ENCODE results near the gene ZNF415.
"Not testable (repeated sequence)": the region's sequence is repeated elsewhere in the genome, so short reads cannot be mapped to it uniquely, and the experiment has no call there.

Gene ZNF415

DNA sequence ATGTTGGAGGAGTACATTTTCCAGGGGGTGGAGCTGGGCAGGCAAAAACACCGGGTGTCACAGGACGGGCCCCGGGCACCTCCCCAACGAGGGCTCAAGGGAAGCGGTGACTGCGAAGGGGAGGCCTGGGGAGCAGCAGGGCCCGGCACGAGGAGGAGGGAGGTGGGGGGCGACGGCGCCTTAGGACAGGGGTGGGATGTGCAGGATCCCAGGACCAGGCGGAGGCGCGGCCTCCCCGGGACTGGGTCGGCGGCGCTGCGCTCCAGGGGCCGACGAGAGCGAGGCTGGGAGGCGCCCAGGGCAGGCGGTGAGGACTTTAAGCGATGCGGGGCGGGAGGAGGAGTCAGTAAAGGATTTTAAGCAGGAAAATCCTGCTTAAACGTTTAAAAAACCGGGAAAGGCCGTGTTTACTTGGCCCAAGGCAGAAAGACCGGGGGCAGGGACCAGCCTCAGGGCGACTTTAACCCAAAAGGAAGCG is 29.9 kb downstream of the ZNF415 start:
- DNase-seq (ENCODE audit: low read depth in 2 of 2): peak in 1 of 2 donors; percentile 6

GRCh38 chr19:53102206-53102755 is 30.4 kb downstream of the ZNF415 start:
- no peak for DNase-seq (ENCODE audit: low read depth in 2 of 2)

GRCh38 chr19:53101518-53101917 is 31.2 kb downstream of the ZNF415 start:
- DNase-seq (ENCODE audit: low read depth in 2 of 2): no peak

- DNase-seq (ENCODE audit: low read depth in 2 of 2): not testable (repeated sequence)
These were observed 34.1 kb downstream of the ZNF415 start for GRCh38 chr19:53098570-53098969.

- DNase-seq (ENCODE audit: low read depth in 2 of 2): not testable (repeated sequence)
These were observed 35.6 kb downstream of the ZNF415 start for GRCh38 chr19:53096982-53097690.

DNA sequence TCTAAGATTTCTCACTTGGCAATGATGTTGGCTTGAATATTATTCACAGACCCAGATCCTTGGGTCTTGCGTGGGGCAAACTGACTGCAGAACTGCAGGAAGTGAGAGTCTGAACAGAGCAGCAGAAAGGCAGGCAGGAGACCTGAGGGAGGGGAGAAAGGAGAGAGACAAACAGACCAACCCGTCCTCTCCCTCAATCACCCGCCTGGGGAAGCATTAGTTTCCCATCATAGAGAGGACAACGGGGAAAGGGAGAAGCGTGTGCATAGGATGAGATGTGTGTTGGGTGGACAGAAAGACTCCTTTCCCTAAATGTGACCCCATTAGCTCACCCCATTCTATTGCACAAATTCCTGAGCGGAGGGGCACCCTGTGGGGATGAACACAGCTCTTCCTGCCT is 36.1 kb downstream of the ZNF415 start:
- DNase-seq (ENCODE audit: low read depth in 2 of 2): not testable (repeated sequence)

GRCh38 chr19:53094754-53095575 is 37.7 kb downstream of the ZNF415 start:
- DNase-seq (ENCODE audit: low read depth in 2 of 2): no peak

GRCh38 chr19:53092723-53093122 is 40.0 kb downstream of the ZNF415 start:
- no peak for DNase-seq (ENCODE audit: low read depth in 2 of 2)

GRCh38 chr19:53091413-53092254 is 41.1 kb downstream of the ZNF415 start:
- DNase-seq (ENCODE audit: low read depth in 2 of 2): no peak

DNA sequence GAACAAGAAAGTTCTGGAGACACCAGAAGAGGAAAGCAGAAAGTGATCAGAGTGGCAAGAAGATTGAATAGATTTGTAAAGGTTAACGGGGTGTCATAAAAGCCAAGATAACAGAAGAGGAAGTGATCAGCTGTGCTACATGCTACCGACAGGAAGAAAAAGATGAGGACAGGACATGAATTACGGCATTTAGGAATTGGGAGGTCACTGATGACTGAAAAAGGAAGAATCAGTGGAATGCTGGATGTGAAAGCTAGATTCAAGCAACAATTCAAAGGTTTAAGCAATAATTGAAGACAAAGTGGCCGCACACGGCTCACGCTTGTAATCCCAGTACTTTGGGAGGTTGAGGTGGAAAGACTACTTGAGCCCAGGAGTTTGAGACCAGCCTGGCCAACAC is 44.6 kb downstream of the ZNF415 start:
- DNase-seq (ENCODE audit: low read depth in 2 of 2): no peak

DNA sequence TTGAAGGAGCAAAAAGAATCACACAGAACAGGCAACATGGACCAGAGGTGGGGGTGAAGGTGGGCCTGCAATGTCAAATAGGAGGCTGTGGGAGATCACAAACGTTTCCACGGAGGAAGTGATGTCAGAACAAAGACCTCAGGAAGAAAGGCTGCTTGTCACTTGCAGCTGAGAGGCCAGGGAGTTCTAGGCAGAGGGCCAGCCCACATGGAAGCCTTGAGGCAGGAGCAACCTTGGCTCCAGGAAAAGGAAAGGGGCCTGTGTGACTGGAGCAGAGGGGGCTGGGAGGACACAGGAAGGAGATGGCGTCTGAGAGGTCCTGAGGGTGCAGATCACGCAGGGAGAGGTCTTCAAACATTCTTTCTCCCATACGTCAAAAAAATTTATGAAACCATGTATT is 45.8 kb downstream of the ZNF415 start:
- no peak for DNase-seq (ENCODE audit: low read depth in 2 of 2)

- DNase-seq (ENCODE audit: low read depth in 2 of 2): no peak
These were observed 47.2 kb downstream of the ZNF415 start for GRCh38 chr19:53085496-53085895.

DNA sequence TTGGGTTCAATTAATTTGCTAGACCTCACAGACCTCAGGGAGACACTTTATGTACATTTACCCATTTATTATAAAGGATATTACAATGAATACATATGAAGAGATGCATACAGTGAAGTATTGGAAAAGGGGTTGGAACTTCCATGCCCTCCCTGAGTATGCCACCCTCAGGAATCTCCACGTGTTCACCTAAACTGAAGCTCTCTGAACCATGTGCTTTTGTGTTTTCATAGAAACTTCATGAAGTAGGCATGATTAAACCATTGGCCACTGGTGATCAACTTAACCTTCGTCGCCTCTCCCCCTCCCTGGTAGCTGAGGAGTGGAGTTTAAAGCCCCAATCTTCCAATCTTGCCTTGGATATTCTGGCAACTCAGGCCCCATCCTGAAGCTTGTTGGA is 49.8 kb downstream of the ZNF415 start:
- DNase-seq (ENCODE audit: low read depth in 2 of 2): no peak

- DNase-seq (ENCODE audit: low read depth in 2 of 2): no peak
These were observed 53.3 kb downstream of the ZNF415 start for GRCh38 chr19:53079313-53079924.

DNA sequence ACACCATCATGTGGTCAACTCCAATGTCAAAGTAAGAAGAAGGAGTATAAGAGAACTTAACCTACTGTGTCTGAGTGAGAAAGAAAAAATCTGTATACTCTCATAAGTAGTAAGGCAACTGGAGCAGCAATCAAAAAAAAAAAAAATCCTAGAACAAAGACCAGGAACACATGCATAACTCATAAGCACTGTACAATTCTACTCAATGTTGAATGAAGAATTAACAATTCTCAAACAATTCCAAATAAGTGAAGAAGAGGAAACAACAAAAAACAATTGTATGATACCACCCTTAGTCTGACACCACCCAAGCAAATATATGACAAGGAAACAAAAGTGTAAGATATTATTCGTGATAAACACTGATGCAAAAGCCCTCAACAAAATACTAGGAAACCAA is 54.0 kb downstream of the ZNF415 start:
- no peak for DNase-seq (ENCODE audit: low read depth in 2 of 2)

DNA sequence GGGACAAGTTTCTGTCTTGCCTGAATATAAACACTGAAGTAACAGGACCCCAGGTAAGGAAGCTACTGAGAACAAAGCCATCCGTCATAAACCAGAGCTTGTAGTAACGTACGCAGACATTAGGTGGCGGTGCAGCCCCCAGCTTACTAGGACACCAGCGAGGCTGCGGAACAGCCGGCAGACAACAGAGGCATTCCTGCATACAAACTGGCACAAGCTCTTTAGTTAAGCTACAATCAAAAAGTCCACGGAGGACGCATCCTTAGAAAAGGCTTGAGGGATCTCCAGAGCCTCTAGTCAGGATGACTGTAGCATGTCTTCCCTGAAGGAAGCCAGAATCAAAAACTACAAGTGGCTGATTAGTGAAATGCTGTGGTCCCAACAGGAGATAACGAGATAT is 55.7 kb downstream of the ZNF415 start:
- no peak for DNase-seq (ENCODE audit: low read depth in 2 of 2)

DNA sequence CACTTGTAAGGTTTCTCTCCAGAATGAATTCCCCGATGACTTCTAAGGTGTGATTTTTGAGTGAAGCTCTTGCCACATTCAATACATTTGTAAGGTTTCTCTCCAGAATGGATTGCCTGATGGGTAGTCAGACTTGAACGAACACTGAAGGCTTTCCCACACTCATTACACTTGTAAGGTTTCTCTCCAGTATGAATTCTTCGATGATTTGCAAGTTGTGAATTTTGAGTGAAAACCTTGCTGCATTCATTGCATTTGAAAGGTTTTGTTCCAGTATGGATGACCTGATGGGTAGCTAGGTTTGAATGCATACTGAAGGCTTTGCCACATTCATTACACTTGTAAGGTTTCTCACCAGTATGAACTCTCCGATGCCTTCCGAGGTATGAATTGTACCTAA is 63.9 kb downstream of the ZNF415 start:
- DNase-seq (ENCODE audit: low read depth in 2 of 2): no peak

DNA sequence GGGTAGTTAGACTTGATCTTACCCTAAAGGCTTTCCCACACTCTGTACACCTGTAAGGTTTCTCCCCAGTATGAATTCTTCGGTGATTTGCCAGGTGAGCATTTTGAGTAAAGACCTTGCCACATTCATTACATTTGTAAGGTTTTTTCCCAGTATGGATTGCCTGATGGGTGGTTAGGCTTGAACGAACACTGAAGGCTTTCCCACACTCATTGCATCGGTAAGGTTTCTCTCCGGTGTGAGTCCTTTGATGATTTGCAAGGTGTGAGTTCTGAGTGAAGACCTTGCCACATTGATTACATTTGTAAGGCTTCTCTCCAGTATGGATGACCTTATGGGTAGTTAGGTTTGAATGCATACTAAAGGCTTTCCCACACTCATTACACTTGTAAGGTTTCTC is 64.5 kb downstream of the ZNF415 start:
- DNase-seq (ENCODE audit: low read depth in 2 of 2): no peak

DNA sequence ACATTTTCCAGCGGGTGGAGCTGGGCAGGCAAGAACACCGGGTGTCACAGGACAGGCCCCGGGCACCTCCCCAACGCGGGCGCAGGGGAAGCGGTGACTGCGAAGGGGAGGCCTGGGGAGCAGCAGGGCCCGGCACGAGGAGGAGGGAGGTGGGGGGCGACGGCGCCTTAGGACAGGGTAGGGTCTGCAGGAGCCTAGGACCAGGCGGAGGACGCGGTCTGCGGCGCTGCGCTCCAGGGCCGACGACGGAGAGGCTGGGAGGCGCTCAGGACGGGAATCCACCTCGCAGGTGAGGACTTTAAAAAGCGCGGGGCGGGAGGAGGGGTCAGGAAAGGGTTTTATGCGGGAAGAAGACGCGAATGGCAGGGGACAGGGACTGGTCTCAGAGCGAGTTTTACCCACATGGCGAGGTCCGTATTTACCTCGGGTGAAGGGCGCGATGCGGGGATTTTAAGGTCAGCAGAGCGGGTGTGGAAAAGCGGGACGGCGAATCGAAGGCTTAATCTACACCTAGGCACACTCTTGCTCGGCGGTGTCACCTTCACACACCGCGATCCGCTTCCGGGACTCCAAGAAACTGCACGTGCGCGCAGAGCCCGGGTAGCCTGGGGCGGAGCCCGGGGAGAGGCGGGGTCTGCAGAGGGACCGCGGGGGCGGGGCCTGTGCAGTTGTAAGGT is 74.7 kb downstream of the ZNF415 start:
- DNase-seq (ENCODE audit: low read depth in 2 of 2): no peak
